ENCODE data around the gene AQP3. TPM values are rescaled to one million over a fixed set of nuclear protein-coding genes. Genes with fewer than 3 reads are reported as not detected.

Gene AQP3
- total RNA-seq, 1 experiment from 2014 or later: 1.0 TPM

GRCh38 chr9:33452828-33453271 is 5.5 kb upstream of the AQP3 start:
- CTCF ChIA-PET: interaction anchor here (0.6 to 2.2 kb wide), 12 partner anchors 12 to 78 kb away, joined by 3 to 12 read pairs (median 5); no protein-coding TSS in a partner anchor
- H3K27me3 ChIP-seq (ENCODE audit: control insufficient read depth, insufficient read depth, low read length): peaks cover 2% of the 10 kb centered on the region
- in situ Hi-C loops (cut with HindIII; ENCODE audit: low pct_unique_long_range_greater_than_20kb, low sequenced_read_pairs): no loop called here
- DNase-seq (ENCODE audit: low read depth, low spot score) (no peak), ATAC-seq (peak; percentile 74)
- H3K4me3 ChIP-seq (ENCODE audit: low read depth in 2 of 2, low read length in 2 of 2): no peak overlapping the region
- H3K9me3 ChIP-seq (ENCODE audit: control insufficient read depth, insufficient read depth, low read depth, low read length): no peaks in the 10 kb centered on the region
- TF ChIP-seq SIN3A (IDR thresholded peaks at IDR 0.05; ENCODE audit: borderline replicate concordance, insufficient read depth, low read depth, low read length) (no peak), CTCF (IDR thresholded peaks at IDR 0.05) (no peak), REST (IDR thresholded peaks at IDR 0.05; ENCODE audit: insufficient read depth in 1 of 2, low read depth in 2 of 2, low read length in 1 of 2) (no peak), TCF7L2 (IDR thresholded peaks at IDR 0.05; ENCODE audit: low read depth, low read length) (no peak), POLR2AphosphoS5 (IDR thresholded peaks at IDR 0.05; ENCODE audit: low read depth, low read length) (no peak)
- no TSS peak for BruUV-seq (replicated peaks)
- no peaks in the 10 kb centered on the region for H3K36me3 ChIP-seq (ENCODE audit: control insufficient read depth, insufficient read depth, low read length)
- no peak overlapping the region for H3K27ac ChIP-seq (ENCODE audit: low read length)
- intact Hi-C loops (cut with micrococcal nuclease; ENCODE audit: unreplicated experiment): loop anchor here (5.0 kb wide), 1 partner anchor 51 kb away; the partner anchor contains the start of gene AQP7
- POLR2A ChIA-PET: no interaction called here
- H3K4me1 ChIP-seq (ENCODE audit: control insufficient read depth, insufficient read depth, low read length): no peaks in the 10 kb centered on the region

GRCh38 chr9:33450621-33451146 is 3.3 kb upstream of the AQP3 start:
- no peaks in the 10 kb centered on the region for H3K9me3 ChIP-seq (ENCODE audit: control insufficient read depth, insufficient read depth, low read depth, low read length)
- no peaks in the 10 kb centered on the region for H3K36me3 ChIP-seq (ENCODE audit: control insufficient read depth, insufficient read depth, low read length)
- DNase-seq (ENCODE audit: low read depth, low spot score) (no peak), ATAC-seq (no peak)
- ChIA-PET POLR2A (no interaction called here), CTCF (no interaction called here)
- in situ Hi-C loops (cut with HindIII; ENCODE audit: low pct_unique_long_range_greater_than_20kb, low sequenced_read_pairs): no loop called here
- BruUV-seq (replicated peaks): no TSS peak
- peaks cover 4% of the 10 kb centered on the region; the same call in 1 of the 2 replicates for H3K4me1 ChIP-seq (ENCODE audit: control insufficient read depth, insufficient read depth, low read length)
- H3K27me3 ChIP-seq (ENCODE audit: control insufficient read depth, insufficient read depth, low read length): peaks cover 3% of the 10 kb centered on the region
- TF ChIP-seq REST (IDR thresholded peaks at IDR 0.05; ENCODE audit: insufficient read depth in 1 of 2, low read depth in 2 of 2, low read length in 1 of 2) (no peak), POLR2AphosphoS5 (IDR thresholded peaks at IDR 0.05; ENCODE audit: low read depth, low read length) (no peak), SIN3A (IDR thresholded peaks at IDR 0.05; ENCODE audit: borderline replicate concordance, insufficient read depth, low read depth, low read length) (no peak), TCF7L2 (IDR thresholded peaks at IDR 0.05; ENCODE audit: low read depth, low read length) (no peak), CTCF (IDR thresholded peaks at IDR 0.05) (no peak)
- intact Hi-C loops (cut with micrococcal nuclease; ENCODE audit: unreplicated experiment): loop anchor here (5.0 kb wide), 1 partner anchor 48 kb away; the partner anchor contains the start of gene AQP7
- no peak overlapping the region for H3K27ac ChIP-seq (ENCODE audit: low read length)
- H3K4me3 ChIP-seq (ENCODE audit: low read depth in 2 of 2, low read length in 2 of 2): no peak overlapping the region
